GM21825 (cell line): ENCODE results near the gene FAAP24.
"Not testable (repeated sequence)": the region's sequence is repeated elsewhere in the genome, so short reads cannot be mapped to it uniquely, and the experiment has no call there.

Experiments used
- ATAC-seq: cut with Tn5 transposase; IDR thresholded peaks from one replicate; pipeline ENCODE4 v1.9.1; 2021; ENCODE audit warnings: mild to moderate bottlenecking, moderate library complexity; ENCODE audit not compliant: unreplicated experiment

FAAP24 gene

DNA sequence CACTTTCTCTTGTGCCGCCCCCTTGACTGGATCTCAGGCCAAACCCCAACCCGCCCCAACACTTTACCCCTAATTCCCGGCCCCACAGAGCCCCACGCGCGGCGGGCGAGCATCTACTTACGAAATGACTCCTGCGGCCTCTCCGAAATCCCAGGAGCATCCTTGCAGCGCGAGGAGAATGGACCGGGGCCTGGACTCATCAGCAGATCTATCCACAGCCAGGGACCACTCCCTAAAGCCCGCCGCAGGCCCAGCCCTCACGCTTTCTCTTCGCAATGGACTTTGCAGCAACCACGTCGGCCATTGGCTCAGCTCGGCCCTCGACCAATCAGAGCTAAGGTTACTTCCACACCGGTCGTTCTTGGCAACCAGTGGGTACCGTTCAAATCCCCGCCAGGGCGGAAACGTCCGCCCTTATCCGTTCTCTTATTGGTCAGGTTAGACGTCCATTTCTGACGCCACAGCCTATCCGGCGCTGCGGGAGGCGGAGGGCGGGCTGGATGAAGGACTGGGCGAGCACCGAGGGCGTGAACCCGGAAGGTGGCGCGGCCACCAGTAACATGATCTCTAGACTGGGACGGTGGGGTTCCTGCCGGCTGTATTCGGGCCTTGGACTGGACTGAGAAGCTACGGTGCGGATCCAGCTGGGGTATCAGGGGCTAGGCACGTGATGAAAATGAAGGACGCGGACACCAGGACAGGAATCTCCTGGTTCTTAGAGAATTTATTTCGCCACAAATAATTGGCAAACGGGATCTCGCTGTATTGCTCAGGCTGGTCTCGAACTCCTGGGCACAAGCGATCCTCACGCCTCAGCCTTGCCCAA lies at the start of gene FAAP24, which contains the start of gene CEP89:
Gene FAAP24, plus strand, starts transcription at position 528 of the 826 bp plus-strand sequence. CDS start 955 bp downstream, outside the sequence.
Gene CEP89, minus strand, starts transcription at position 244 of the 826 bp plus-strand sequence. Its CDS starts 84 bp downstream, at position 160.
- ATAC-seq = peak; percentile 98

GRCh38 chr19:32924200-32924599 lies 47.8 kb upstream of the FAAP24 start:
- ATAC-seq = no peak

DNA sequence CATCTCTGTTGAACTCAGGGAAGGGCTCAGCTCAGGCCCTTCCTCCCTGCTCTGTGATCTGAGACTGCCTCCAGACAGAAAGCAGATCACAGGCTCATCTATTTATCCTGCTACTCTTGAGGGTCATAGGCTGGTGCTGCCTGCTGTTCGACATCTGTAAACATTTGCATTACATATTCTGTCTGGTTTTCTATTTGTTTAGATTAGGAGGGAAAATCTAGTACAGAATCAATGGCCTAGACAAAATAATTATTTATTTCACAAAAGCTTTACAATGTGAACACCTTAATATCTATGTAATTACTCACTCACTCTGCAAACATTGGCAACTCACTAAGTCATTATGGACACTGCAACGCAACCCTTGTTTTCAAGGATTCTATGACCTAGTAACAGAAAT lies 43.2 kb upstream of the FAAP24 start:
- ATAC-seq = no peak

- no peak for ATAC-seq
These were observed 41.5 kb upstream of the FAAP24 start for GRCh38 chr19:32930567-32930966.

- ATAC-seq = no peak
These were observed 38.5 kb upstream of the FAAP24 start for GRCh38 chr19:32933571-32933970.

DNA sequence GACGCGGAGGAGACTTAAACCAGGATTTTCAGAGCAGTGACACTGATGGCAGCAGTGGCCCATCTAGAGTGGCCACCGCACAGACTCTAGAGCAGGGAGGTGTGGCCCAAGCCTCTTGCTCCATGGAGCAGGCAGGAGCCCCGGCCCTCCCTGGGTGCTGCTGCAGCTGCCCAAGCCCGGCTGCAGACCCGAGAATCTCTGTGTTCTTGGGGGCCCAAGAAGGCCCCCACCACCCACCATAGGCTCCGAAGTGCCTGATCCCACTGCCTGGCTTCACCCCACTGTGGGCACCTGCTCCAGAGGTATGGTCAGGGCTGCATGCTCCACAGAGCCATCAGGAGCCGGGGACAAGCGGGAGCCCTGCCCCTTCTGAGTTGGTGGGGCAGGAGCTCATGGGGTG lies 36.4 kb upstream of the FAAP24 start:
- no peak for ATAC-seq

GRCh38 chr19:32936065-32936464 lies 36.0 kb upstream of the FAAP24 start:
- no peak for ATAC-seq

GRCh38 chr19:32941273-32941672 lies 30.8 kb upstream of the FAAP24 start:
- ATAC-seq = not testable (repeated sequence)

DNA sequence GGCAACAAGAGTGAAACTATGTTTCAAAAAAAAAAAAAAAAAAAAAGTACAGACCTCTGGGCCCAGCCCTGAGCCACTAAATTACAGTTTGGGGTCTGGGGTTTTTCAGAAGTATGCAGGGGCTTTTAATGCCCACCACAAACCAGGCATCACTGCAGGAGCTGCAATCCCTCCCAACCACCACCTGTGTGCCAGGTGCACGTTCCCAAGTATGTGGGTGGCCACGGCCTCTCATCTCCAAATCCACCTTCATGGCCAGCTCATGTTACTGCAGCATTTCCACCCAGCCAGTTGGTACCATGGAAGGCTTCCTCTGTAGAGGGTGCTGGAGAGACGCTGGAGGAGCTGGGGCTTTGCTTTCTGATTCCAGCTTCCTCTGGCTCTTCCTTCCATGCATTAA lies 26.8 kb upstream of the FAAP24 start:
- no peak for ATAC-seq

DNA sequence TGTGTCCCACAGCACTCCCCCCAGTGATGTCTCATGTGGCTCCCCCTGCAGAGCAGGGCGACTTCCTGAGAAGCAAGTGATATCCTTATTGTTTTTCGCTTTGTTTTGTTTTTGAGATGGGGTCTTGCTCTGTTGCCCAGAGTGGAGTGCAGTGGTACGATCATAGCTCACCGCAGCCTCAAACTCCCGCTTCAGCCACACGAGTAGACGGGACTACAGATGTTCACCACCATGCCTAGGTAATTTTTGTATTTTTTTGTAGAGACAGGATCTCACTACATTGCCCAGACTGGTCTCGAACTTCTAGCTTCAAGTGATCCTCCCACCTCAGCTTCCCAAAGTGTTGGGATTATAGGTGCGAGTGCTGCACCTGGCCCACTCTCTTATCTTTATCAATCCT lies 5.3 kb upstream of the FAAP24 start:
- no peak for ATAC-seq

DNA sequence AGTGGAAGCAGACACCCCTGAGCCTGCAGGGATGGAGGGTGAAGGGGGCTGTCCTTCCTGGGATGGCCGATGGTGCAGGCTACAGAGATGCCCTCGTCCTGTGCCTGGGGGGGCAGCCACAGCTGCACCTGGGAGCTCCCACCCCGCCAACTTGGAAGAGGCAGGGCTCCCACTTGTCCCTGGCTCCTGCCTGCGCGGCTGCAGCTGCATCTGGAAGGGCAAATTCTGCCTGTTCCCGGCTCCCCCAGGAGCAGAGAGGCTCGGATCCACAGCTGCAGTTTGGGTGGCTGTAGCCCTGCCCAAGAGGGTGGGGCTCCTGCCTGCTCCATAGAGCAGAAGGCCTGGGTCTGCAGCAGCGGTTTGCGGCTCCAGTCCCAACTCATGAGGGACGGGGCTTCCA lies 2.5 kb upstream of the FAAP24 start:
- ATAC-seq = no peak

DNA sequence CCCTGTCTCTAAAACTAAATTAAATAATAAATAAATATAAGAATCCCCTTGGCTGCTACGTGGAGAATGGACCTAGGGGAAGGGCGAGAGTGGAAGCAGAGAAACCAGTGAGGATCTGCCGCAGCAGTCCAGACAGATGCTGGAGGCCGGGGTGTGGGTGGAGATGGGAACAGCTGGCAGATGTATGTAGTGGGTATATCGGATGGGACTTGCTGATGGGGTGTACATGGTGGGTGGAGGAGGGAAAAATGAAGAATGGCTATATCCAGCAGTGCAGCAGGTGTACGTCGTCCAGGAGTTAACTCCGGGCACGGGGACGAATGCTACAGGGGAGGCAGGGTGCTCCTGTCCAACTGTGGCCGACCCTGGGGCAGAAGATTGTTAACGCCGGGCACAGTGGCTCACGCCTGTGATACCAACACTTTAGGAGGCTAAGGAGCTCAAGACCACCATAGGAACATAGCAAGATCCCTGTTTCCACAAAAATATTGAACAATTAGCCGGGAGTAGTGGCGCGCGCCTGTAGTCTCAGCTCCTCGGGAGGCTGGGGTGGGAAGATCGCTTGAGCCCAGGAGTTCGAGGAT lies 938 bp upstream of the FAAP24 start:
- ATAC-seq = no peak

- ATAC-seq = no peak
These were observed 4.3 kb downstream of the FAAP24 start for GRCh38 chr19:32976223-32976805.

DNA sequence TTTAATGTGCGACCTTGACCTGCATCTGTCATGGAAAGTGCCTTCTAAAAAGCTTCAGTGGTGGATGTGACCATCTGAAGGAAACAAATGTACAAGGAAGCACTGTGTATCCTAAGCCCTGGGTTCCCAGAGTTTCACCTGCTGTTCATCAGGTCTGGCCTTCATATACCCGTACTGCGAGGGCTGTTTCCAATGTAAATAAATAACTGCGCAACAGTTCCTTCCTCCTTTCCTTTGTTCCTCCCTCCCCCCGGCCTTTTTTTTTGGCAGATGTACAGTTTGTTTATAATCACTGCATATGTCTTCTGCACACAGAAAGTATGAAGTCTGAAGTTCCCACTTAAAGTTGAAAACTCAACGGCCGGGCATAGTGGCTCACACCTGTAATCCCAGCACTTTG lies 5.2 kb downstream of the FAAP24 start:
- no peak for ATAC-seq

GRCh38 chr19:32977813-32978212 lies 5.8 kb downstream of the FAAP24 start:
- ATAC-seq = not testable (repeated sequence)

DNA sequence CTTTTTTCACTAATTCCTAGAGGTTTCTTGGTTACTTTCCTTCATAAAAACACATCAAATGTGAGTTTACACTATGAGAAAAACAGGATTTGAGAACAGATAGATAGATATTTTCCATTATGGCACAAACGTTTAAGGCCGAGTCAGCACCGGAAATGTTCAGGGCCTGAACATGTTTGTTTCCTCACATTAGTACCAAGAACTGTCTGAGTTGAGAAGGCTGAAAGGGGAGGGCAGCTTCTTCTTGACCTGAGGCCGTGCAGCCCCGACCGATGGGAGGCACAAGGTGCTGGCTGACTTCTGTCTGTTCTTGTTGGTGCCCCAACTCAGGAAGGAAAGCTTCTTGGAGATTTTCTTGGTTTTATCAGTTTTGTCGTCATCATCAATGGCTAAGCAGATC lies 7.8 kb downstream of the FAAP24 start:
- ATAC-seq = not testable (repeated sequence)

- not testable (repeated sequence) for ATAC-seq
These were observed 10.4 kb downstream of the FAAP24 start for GRCh38 chr19:32982488-32982887.

DNA sequence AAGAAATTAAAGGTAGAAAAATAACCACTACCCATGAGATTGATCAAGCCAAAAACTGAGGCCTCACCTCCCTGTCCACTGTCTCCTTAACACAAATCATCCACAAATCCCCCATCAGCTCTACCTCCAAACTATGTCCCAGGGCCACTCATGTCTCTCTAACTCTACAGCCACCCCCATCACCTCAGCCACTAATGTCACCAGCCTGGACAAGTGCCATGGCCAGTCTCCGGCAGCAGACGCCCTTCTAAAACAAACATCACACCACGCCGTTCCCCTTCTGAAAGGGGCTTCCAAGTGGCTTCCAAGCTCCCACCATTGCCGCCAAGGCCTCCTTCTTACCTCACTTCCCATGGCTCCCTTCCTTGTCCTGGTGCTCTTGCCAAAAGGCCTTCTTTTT lies 16.2 kb downstream of the FAAP24 start:
- ATAC-seq = not testable (repeated sequence)

DNA sequence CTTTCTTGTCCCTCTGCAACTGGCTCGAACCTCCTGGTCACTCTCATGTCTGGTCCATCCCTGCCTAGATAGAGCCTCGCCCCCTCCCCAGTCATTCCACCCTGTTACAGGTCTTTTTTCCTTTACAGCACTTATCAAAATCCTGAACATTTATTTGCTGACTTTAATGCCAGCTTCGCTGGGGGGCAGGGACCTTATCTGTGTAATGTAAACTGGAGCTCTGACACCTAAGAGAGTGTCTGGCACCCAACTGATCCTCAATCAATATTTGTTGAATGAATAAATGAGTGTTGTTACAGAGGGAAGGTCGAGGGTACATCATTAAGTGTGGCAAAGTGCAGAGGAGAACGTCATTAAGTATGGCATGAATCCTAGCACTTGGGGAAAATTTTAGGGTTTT lies 16.7 kb downstream of the FAAP24 start:
- no peak for ATAC-seq

GRCh38 chr19:32995966-32996365 lies 23.9 kb downstream of the FAAP24 start:
- ATAC-seq = not testable (repeated sequence)

- ATAC-seq = not testable (repeated sequence)
These were observed 25.0 kb downstream of the FAAP24 start for GRCh38 chr19:32997061-32997464.
